Measurements from ENCODE around the gene MITF.

Gene MITF

DNA sequence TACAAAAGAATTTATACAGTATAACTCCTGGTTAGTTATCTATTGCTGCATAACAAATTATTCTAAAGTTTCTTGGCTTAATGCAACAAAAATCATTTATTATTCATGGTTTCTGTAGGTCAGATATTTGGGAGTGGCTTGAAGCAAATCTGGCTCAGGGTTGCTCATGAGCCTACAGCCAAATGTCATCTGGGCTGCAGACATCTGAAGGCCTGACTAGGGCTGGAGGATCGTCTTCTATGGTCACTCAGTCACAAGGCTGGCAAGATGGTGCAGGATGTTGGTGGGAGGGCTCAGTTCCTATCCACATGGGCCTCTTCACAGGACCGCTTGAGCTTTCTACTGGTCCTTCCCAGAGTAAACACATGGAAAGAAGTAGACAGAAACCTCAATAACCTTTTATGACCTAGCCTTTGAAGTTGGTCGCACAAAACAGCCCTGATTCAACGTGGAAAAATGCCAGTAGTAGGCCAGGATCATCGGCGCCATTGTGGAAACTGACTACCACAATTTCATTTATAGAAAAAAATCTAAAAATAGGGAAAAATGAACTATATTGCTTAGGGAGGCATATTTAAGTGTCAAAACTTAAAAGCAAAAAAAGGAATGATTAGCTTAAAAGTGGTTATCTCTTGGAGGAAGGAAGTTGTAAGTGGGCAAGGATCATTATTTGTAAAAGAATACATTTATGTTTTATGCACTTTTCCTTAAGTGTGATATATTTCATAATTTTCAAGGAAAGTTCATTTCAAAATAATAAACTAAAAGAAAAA lies 9.9 kb upstream of the MITF start:
- DNase-seq = no peak

DNA sequence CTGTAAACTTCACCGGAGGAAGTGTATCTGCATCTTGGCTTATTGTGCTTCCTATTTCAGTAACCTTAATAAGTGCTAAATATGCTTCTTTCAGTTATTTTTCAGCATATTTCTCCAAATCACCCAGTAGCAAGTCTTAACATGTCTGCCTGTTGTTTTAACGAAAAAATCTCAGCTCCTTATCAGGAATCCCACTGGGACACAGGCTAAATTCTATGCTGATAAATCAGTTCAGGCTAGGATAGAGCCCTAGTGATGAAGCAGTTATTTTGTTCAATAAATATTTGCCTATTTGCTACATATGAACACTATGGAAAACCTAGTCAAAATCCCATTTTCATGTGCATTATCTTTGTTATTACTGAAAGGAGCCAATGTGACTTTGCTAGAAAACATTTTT lies 8.2 kb upstream of the MITF start:
- DNase-seq = no peak

DNA sequence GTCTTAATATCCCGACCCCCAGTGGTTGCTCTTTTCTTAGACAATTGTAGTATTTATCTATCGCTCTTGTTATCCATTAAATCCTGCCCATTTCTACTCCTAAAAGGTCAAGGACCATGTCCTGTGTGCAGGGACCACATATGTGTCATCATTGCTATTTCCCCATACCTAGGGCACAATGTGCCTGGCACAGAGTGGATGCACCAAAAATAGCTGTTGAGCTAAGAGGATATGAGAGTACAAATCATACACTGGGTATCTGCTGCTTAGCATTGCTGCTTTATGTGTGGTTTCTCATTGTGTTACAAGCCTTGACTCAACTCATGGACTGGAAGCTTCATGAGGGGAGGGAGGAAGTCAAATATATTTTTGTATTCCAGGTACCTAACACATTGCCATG lies 3.4 kb upstream of the MITF start:
- no peak for DNase-seq

DNA sequence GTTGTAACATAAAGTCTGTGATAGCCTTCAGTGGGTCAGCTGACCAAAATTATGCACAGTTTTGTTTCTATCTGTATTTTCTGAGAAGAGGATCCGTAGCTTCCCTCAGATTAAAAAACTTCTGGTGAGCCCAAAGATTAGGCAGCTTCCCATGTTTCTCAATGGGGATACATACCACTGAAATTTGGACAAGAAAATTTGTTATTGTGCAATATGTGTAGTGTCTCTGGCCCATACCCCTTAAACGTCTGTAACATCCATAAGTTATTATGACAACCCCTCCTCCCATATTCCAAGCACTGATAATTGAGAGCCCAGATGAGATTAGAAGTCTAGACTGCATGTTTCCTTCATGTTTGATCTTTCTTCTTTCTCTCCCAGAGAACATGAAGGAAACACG lies 1.9 kb upstream of the MITF start:
- DNase-seq = no peak

DNA sequence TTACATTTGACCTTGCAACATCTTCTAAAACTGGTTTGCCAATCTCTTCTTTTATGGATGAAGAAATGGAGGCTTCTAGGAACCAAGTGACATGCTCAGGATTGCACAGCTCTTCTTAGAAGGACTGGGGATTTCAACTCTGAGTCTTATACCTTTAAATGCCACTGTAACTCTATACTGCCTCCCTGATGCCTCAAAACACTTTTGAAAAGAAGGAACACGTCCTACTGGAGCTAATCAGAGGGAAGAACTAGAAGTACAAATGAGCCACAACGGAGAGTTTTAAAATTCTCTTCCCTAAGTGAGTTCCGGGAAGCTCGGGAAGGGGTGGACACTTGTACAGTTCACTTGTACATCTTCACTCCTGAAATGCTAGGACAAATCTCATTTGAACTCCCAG lies 949 bp upstream of the MITF start:
- peak; percentile 29 for DNase-seq

DNA sequence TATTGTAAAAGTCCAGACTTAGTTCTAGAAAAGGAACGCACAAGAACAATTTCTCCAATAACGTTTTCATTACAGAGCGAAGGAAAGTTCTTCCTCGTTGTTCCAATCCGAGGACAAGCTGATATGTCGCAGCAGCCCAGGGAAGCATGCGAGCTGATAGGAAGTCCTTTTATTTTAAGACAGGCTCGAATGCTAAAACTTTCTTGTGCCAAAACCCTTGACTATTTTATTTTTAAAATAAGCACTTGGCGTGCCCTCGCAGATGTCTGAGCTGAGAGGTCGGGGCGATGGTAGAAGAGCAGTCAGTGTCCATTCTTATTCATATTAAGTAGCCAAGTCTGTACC lies 433 bp upstream of the MITF start:
- no peak for DNase-seq

DNA sequence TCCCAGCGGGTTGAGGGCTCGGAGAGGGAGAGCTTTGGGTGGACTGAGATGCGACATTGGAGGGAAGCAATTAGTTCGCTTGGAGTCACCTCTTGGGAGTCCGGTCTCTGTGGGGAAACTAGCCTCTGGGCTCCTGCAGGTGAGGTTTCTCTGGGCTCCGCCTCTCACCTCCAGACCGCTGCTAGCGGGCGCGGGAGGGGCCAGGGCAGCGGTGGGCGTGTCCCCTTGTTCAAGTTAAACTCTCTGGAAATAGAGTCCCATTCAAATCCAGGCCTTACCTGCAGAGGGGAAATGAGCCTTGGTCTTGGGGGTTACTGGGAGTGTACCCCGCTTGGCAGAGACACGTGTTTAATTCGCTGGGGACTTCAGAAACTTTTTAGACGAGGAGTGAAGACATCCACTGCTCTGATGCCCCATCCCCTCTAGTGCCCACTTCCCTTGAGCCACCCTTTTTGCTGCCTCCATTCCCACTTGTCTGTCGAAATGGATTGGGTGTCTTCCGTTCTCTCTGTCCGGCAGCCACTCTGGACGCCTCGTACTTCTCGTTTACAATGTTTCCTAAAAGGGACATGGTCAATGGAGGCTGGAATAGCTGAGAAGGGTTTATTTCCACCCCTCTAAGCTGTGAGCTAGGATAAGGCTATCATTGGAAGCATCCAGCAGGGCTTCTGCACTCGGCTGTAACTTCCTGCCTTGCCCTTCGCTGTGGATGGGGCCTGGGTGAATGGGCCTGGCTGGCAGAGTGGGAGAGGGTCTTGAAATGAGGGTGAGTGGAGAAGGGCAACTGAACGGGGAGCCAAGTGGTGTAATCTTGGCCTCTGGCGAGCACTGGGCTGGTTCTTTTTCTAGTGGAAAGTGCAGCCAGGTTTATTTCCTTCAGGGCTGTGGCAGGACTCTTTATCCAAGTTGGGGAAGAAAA lies 1.1 kb downstream of the MITF start:
- DNase-seq = peak; percentile 26

DNA sequence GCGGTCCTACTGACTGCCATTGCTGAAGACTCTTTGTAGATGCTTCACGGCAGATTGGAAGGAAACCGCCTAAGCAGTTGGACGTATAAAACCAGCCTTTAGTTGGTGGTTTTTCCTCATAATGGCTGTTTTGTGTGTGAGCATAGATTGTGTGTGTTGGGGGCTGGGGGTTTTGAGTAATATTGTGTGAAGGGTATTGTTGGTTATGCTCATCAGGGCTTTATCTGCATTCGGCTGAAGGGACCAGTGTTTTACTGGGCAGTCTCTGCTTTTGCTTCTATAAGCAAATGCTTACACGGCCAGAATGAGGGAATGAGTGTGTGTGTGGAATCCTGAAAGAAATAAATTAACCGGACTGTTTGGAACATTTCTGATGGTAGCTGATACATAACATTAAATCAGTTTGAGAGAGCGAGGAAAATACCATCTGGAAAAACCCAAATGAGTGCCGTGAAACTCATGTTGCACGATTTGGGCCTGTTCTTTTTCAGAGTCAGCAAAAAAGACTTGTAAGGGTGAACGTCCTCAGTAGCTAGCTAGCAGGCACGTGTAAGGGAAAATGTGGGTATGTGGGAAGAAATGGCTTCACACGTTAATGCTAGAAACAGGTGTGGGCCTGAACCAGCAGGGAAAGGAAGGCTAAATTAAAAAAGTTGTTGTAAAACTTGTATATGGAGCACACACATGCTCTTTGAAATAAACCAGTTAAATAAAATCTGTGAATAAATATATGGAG lies 1.9 kb downstream of the MITF start:
- no peak for DNase-seq

DNA sequence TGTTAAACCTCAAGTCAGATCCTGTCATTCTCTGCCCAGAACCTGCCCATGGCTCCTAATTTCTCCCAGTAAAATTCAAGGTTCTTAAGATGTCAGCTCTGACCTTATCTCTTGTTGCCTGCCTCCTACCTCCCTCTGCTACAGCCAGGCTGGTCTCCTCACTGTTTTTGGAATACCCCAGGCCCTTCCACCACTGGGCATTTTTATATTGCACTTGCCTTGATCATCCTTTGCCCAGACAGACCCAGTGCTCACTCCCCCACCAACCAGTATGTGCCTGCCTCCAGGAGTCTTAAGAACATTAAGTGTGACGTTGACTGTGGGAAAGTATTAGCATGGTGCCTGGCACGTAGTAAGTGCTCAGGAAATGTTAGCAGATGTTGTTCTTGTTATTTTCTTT lies 3.1 kb downstream of the MITF start:
- no peak for DNase-seq

DNA sequence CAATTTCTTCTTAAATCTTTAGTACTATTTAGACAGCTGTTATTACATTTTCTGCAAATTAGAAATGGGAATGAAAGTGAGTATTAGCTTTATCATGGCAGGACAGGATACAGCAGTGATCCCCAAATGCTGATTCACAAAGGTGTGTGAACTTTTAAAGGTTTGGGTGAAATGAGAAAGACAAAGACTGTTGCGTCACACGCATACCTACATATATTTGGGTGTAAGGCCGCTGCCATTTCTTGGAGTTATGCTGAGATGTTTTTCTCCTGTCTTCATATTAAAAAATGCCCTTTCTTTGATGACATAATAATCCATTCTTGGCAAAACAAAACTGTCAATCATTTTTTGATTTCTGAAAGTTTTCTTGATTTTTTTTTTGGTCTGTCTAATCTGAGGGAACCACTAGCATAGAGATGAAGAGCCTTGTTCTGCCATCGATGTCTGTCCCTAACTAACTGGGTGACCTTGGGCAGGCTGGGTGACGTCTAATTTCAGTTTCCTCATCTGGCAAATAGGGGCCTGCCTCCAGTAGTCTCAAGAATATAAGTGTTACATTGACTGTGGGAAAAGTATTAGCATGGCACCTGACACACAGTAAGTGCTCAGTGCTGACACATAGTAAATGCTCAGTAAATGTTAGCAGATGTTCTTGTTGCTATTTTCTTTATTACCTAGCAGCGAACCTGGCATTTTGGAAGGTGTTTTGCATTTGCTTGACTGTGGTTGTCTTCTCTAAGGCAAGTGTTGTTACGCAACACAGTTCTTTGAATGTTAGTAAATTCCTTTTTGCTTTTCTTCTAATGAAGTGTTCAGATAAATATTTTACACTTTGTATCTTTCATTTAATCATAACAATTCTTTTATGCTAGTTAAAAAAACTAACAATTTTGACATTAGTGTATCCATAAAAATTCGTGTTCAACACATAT lies 5.0 kb downstream of the MITF start:
- no peak for DNase-seq

DNA sequence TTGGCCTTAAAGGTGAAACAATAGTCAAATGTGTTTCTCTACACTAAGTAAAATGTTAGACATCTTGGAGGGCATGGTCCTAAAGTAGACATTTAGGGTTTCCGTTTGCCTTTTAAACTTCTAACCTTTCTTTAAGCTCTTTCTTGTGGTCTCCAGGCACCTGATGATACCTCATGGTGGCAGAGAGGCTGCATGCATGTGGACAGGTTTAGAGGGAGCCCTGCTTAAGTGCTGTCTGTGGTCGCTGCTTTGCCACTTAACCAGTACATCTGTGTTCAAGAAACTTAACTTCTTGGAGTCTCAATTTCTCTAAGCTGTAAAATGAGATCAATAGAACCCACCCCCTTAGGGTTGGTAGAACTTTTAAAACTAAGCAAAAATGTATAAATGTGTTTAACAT lies 6.2 kb downstream of the MITF start:
- DNase-seq = no peak

DNA sequence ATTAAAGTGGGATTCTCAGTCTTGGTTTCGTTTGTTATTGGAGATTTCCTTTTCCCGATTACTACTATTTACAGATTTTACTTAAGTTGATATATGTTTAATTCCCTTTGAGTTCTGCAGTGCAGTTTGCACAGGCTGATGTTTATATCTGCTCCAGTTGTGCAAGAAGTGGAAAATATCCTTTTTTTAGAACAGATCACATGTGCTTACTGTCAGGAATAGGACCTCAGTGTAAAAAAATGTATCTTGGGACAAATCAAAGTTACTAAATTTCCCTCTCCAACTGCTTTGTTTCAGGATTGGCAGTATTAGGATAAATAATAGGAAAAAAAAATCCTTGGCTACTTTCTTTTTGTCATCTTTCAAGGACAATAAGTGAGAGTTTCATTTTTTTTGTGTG lies 6.9 kb downstream of the MITF start:
- DNase-seq = no peak

DNA sequence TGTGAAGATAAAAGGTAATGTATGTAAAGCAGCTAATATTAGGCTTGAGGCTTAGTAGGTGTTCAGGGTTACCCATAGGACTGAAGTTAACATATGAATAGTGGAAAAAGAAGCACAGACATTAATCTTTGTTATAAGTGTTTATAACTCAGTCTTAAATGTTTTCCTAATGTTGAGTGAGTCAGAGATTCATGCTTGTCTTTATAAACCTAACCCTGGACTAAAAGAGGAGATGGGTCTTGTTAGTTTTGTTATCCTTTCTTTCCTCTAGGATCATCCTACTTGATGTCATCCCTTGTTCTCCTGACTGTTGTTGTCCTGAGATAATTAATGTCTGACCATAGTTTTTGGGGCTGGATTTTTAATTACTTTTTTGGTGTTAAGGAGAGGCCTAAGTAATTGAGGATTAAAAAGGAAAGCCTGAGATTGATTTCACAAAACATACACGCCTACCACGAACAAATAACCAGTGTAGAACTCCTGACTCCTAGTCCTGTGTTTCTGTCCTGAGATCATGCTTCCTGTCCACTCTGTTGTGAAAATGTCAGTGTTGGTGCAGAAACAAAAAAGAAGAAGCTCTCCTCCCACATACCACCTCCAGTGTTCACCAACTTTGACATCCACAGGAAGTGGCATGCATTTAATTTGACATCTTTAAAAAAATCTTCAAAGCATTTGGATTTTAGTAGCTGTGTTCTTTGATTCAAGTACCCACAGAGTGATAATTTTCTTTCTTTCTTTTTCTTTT lies 8.4 kb downstream of the MITF start:
- DNase-seq = no peak

DNA sequence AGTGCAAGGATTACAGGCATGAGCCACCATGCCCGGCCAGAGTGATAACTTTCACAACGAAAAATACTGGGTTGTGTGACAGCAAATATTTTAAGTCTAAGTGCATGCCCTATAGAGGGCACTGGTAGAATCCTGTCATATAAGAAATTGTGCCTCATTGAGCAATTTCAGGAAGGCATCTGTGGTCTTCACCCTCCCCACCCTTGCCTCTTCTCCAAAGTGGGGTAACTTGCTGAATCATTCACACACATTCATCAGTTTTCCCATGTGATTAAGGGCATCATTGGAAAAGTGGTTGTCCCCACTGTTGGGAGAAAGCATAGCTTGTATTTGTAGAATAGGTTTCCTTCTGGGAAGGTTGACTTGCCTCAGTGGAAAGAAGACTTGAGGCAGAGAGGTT lies 9.2 kb downstream of the MITF start:
- DNase-seq = no peak

DNA sequence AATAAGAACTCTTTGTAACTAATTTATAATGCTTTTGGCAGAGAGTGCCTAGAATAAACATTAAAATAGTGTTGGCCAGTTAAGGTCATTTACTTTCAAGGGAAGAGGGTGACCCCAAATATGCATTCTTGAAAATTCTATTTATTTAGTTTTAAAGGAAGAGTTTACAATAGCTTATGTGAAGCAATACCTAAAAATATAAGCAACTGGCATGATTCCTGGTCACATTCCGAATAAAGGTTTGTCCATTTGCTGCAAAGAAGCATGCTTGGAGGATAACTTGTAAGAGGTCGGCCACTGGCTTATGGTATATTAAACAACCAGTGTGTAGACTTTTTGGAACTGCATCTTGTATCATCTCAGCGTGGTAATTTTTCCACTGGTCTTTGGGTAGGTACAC lies 10.2 kb downstream of the MITF start:
- no peak for DNase-seq

DNA sequence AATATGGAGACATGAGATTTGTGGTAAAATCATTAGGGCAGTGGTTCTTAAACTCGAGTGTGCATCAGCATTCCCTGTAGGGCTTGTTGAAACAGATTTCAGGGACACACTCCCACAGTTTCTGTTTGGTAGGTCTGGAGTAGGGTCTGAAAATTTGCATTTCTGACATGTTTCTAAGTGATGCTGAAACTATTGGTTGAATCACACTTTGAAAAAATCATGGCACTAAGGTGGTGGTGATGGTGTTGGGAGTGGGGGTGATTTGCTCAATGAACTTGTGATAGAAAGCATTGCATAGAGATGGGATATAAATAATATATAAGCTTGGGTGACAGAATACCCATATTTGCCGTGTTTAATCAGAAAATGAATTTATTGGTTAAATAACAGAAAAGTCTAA lies 11.3 kb downstream of the MITF start:
- DNase-seq = no peak

DNA sequence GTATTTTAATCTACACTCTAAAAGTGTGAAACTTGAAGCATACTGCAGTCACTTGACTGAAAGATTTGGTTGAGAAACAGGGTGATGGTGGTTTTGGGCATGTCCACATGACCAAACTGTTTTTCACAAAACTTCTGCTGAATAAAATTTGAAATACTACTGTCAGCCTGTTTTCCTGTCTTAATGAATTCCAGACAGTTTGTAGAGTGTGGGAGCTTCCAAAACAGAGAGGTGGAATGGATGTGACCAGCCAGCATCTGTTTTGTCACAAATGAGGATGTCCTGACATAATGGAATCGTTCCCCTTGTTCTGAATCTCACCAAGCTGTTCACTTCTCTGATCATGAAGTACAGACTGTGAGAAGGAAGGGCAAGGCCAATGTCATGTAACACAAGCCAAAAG lies 11.8 kb downstream of the MITF start:
- DNase-seq = no peak

DNA sequence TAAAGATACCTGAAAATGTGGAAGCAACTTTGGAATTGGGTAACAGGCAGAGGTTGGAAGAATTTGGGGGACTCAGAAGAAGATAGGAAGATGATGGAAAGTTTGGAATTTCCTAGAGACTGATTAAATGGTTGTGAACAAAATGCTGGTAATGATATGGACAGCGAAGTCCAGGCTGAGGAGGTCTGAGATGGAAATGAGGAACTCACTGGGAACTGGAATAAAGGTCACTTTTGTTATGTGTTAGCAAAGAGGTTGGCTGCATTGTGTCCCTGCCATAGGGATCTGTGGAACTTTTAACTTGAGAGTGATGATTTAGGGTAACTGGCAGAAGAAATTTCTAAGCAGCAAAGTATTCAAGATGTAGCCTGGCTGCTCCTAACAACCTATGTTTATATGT lies 13.0 kb downstream of the MITF start:
- no peak for DNase-seq

DNA sequence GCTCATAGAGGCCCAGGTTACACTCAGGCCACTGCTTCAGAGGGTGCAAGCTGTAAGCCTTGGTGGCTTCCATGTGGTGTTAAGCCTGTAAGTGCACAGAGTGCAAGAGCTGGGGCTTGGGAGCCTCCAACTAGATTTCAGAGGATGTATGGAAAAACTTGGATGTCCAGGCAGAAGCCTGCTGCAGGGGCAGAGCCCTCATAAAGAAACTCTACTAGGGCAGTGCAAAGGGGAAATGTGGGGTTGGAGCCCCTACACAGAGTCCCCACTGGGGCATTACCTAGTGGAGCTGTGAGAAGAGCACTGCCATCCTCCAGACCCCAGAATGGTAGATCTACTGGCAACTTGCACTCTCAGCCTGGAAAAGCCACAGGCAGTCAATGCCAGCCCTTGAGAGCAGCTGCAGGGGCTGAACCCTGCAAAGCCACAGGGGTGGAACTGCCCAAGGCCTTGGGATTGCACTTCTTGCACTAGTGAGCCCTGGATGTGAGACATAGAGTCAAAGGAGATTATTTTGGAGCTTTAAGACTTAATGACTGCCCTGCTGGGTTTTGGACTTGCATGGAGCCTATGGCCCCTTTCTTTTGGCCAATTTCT lies 14.0 kb downstream of the MITF start:
- no peak for DNase-seq

DNA sequence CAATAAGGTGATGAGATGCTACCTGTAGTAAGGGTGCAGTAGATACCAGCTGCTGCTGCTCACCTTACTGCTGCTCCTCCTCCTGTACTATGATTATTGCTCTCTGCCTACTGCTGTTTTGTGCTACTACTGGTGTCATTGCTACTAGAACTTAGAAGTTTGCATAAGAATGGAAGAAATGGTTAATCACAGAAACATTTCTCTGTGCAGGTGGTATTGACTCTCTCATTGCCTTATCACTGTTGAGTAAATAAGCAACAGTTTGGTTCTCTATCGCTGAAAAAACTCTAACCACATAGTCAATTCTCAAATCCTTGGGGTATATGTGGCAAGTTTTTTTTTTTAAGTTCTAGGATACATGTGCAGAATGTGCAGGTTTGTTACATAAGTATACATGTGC lies 16.5 kb downstream of the MITF start:
- DNase-seq = no peak
